Astrocyte of the cerebellum (primary cell): ENCODE results near the gene LPCAT1.
A peak's percentile ranks its signal among the peaks of the same experiment; 100 is the strongest.
"Not testable (repeated sequence)": the region's sequence is repeated elsewhere in the genome, so short reads cannot be mapped to it uniquely, and the experiment has no call there.

Source experiments
- DNase-seq: peaks from one replicate; pipeline ENCODE4 v3.0.0-alpha.2; 2011; ENCODE audit warnings: low read depth
- H3K4me3 ChIP-seq: 2 replicates; pipeline ENCODE4 v1.5.1; 2011; ENCODE audit warnings: mild to moderate bottlenecking, low read depth, low read length, moderate library complexity
- CTCF ChIP-seq: IDR thresholded peaks from 2 replicates; pipeline ENCODE4 v1.5.1; 2012; ENCODE audit warnings: low read length, low read depth, moderate library complexity, mild to moderate bottlenecking; ENCODE audit errors: missing control alignments
- in situ Hi-C: cut with HindIII; loops from 2 replicates; pipeline ENCODE4 v1.10.0; 2017; ENCODE audit warnings: low sequenced_read_pairs

The LPCAT1 gene

GRCh38 chr5:1523793-1524480 is at the start of gene LPCAT1:
TSS of gene LPCAT1 (minus strand) at chr5:1523960. CDS start at chr5:1523844, 116 bp downstream.
- in situ Hi-C loops, result no loop called here
- no peak for DNase-seq
- TF ChIP-seq CTCF, result no peak
- H3K4me3 ChIP-seq, result peak within 1 kb of the TSS; percentile 53

- H3K4me3 ChIP-seq, DNase-seq, in situ Hi-C loops: not testable (repeated sequence)
Observed at GRCh38 chr5:1571875-1572274, 48.1 kb upstream of the LPCAT1 start.

GRCh38 chr5:1570975-1571374 is 47.2 kb upstream of the LPCAT1 start:
- no peak for TF ChIP-seq CTCF
- H3K4me3 ChIP-seq, result no peak overlapping the region
- in situ Hi-C loops, result no loop called here
- DNase-seq, result no peak

- in situ Hi-C loops, result no loop called here
- peak; percentile 63 for DNase-seq
Observed at GRCh38 chr5:1568201-1568979, 44.6 kb upstream of the LPCAT1 start.

GRCh38 chr5:1567527-1568200 is 43.9 kb upstream of the LPCAT1 start:
- DNase-seq, in situ Hi-C loops: not testable (repeated sequence)

More at GRCh38 chr5:1568201-1568979, 44.6 kb upstream of the LPCAT1 start:
- H3K4me3 ChIP-seq, result no peak overlapping the region
- TF ChIP-seq CTCF, result no peak

GRCh38 chr5:1565737-1566734 is 42.3 kb upstream of the LPCAT1 start:
- no peak overlapping the region for H3K4me3 ChIP-seq
- DNase-seq, result no peak
- in situ Hi-C loops, result no loop called here
- TF ChIP-seq CTCF, result no peak

More at GRCh38 chr5:1567527-1568200, 43.9 kb upstream of the LPCAT1 start:
- H3K4me3 ChIP-seq, result not testable (repeated sequence)
